Vagina (tissue), 2 donors: ENCODE data around the gene MDM1.

Experiments used
- POLR2A ChIP-seq, 2 donors: fragments of 450-650 bp; IDR thresholded peaks; one replicate each; pipeline ENCODE4 v1.6.1; 2017; ENCODE audit warnings: antibody characterized with exemption in 2 of 2, mild to moderate bottlenecking in 2 of 2, moderate library complexity in 2 of 2
- POLR2AphosphoS5 ChIP-seq, 2 donors: sonication (generic); formaldehyde crosslinking; IDR thresholded peaks; one replicate each; pipeline ENCODE4 v1.9.0; 2017; ENCODE audit warnings: antibody characterized with exemption in 2 of 2, mild to moderate bottlenecking in 2 of 2, low read depth in 1 of 2; ENCODE audit not compliant: insufficient read depth in 1 of 2
- TF ChIP-seq, protein P1 (sequence below), 3 experiments: fragments of 450-650 bp in 2 of 3; fragments of 200-600 bp in 1 of 3; sonication (generic) in 1 of 3; IDR thresholded peaks; one replicate each; pipeline ENCODE4 v1.5.1; 2017 to 2019; ENCODE audit warnings: antibody characterized with exemption in 3 of 3, mild to moderate bottlenecking in 2 of 3, moderate library complexity in 2 of 3

DNA sequence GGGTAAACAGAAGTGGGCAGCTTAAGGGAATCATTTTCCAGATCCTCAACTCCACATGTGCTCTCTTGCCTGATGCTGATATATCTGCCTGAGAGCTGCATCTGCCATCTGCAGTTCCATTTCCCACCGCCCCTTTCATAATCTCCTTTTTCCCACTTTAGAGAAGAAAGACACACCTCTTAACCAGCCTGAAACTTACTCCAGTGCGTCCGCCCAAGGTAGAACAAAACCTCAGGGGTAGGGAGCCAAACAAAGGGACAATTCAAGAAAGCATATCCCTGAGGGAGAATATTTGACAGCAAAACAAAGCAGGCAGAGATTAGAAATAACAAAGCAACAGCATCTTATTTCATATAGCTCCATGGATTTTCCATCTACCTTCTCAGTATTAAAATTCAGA, 4.3 kb downstream of the MDM1 start:
- TF ChIP-seq POLR2A (IDR thresholded peaks at IDR 0.05) (no peak), POLR2AphosphoS5 (IDR thresholded peaks at IDR 0.05; ENCODE audit: insufficient read depth in 1 of 2, low read depth in 1 of 2) (no peak)
- TF ChIP-seq, protein P1, sequence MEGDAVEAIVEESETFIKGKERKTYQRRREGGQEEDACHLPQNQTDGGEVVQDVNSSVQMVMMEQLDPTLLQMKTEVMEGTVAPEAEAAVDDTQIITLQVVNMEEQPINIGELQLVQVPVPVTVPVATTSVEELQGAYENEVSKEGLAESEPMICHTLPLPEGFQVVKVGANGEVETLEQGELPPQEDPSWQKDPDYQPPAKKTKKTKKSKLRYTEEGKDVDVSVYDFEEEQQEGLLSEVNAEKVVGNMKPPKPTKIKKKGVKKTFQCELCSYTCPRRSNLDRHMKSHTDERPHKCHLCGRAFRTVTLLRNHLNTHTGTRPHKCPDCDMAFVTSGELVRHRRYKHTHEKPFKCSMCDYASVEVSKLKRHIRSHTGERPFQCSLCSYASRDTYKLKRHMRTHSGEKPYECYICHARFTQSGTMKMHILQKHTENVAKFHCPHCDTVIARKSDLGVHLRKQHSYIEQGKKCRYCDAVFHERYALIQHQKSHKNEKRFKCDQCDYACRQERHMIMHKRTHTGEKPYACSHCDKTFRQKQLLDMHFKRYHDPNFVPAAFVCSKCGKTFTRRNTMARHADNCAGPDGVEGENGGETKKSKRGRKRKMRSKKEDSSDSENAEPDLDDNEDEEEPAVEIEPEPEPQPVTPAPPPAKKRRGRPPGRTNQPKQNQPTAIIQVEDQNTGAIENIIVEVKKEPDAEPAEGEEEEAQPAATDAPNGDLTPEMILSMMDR (IDR thresholded peaks at IDR 0.05), result no peak
